Endothelial cell of umbilical vein (primary cell): Measurements from ENCODE around the gene PTPRF. TPM values are rescaled to one million over a fixed set of nuclear protein-coding genes. Genes with fewer than 3 reads are reported as not detected.

ENCODE experiments used
- BruUV-seq: library from RNA; stranded (reverse); fragments of 400-500 nt; replicated peaks from 2 replicates; lab custom pipeline; 2021; lab: Mats Ljungman, UMichigan
- CTCF ChIA-PET: fragments of 300-600, 350-600 bp; sonication (Branson Sonifier 250); formaldehyde crosslinking; loops from one replicate; lab custom pipeline; 2021; ENCODE audit warnings: antibody characterized with exemption, inconsistent platforms; lab: Charles Lee
- POLR2A ChIA-PET: fragments of 300-600, 350-600 bp; sonication (Branson Sonifier 250); formaldehyde crosslinking; loops from one replicate; lab custom pipeline; 2021; ENCODE audit warnings: antibody characterized with exemption, inconsistent platforms; lab: Charles Lee
- DNase-seq: peaks from one replicate; pipeline ENCODE4 v3.0.0-alpha.2; 2011; ENCODE audit warnings: low read depth, low spot score
- FAIRE-seq: peaks from 2 replicates; lab custom pipeline; 2011; peaks lifted over from hg19 to GRCh38; lab: Jason Lieb, UNC
- H2AFZ ChIP-seq: 2 replicates; pipeline ENCODE4 v1.6.0; 2012; ENCODE audit warnings: low read depth, low read length, control low read depth, inconsistent platforms
- H3K27ac ChIP-seq: 2 replicates; pipeline ENCODE4 v1.5.1; 2011; ENCODE audit warnings: low read depth, mild to moderate bottlenecking, control low read depth, low read length, moderate library complexity; ENCODE audit not compliant: insufficient read depth
- H3K27me3 ChIP-seq, 2 experiments: 2 replicates each; pipeline versions ENCODE4 v1.6.0 to v1.6.1; 2011; ENCODE audit warnings: low read length in 2 of 2, mixed read lengths in 1 of 2; ENCODE audit not compliant: control insufficient read depth in 2 of 2, insufficient read depth in 2 of 2
- H3K36me3 ChIP-seq, 2 experiments: 2 replicates in 1 of 2; 3 replicates in 1 of 2; pipeline ENCODE4 v1.5.1; 2011; ENCODE audit warnings: low read length in 2 of 2, mild to moderate bottlenecking in 1 of 2, moderate library complexity in 1 of 2; ENCODE audit not compliant: control insufficient read depth in 2 of 2, insufficient read depth in 2 of 2; ENCODE audit errors: extremely low read depth in 1 of 2
- H3K4me1 ChIP-seq: 3 replicates; pipeline ENCODE4 v1.5.1; 2011; ENCODE audit warnings: mild to moderate bottlenecking, low read length; ENCODE audit not compliant: control insufficient read depth, insufficient read depth; ENCODE audit errors: extremely low read depth
- H3K4me2 ChIP-seq: 2 replicates; pipeline ENCODE4 v1.6.1; 2011; ENCODE audit warnings: low read length, control low read depth, mixed read lengths; ENCODE audit not compliant: insufficient read depth
- H3K4me3 ChIP-seq, 3 experiments: fragments of 200-600 bp in 1 of 3; sonication (generic), shearing (Covaris generic) in 1 of 3; replicated peaks in 1 of 3; 2 replicates each; pipeline ENCODE4 v1.5.1; 2011 to 2016; ENCODE audit warnings: control low read depth in 3 of 3, low read length in 3 of 3, mild to moderate bottlenecking in 2 of 3, inconsistent platforms in 1 of 3, low read depth in 1 of 3, moderate library complexity in 1 of 3; ENCODE audit not compliant: insufficient read depth in 1 of 3
- H3K79me2 ChIP-seq: 2 replicates; pipeline ENCODE4 v1.6.0; 2012; ENCODE audit warnings: low read length, inconsistent platforms; ENCODE audit not compliant: control insufficient read depth, insufficient read depth
- H3K9ac ChIP-seq: replicated peaks from 2 replicates; pipeline ENCODE3; 2011; ENCODE audit warnings: low read length, control low read depth; ENCODE audit not compliant: insufficient read depth; ENCODE audit errors: extremely low read depth
- H3K9me1 ChIP-seq: replicated peaks from 3 replicates; pipeline ENCODE4 v1.6.0; 2011; ENCODE audit warnings: mild to moderate bottlenecking, low read length; ENCODE audit not compliant: control insufficient read depth, insufficient read depth; ENCODE audit errors: extremely low read depth
- H3K9me3 ChIP-seq: replicated peaks from 2 replicates; pipeline ENCODE4 v1.5.1; 2012; ENCODE audit warnings: low read length, inconsistent platforms; ENCODE audit not compliant: control insufficient read depth, insufficient read depth
- H4K20me1 ChIP-seq: replicated peaks from 2 replicates; pipeline ENCODE3; 2011; ENCODE audit warnings: mild to moderate bottlenecking, low read length; ENCODE audit not compliant: control insufficient read depth, insufficient read depth; ENCODE audit errors: extremely low read depth
- EZH2 ChIP-seq: IDR thresholded peaks from 2 replicates; pipeline ENCODE4 v1.6.1; 2012; ENCODE audit warnings: borderline replicate concordance, low read depth, mild to moderate bottlenecking, moderate library complexity, low read length, inconsistent platforms; ENCODE audit not compliant: severe bottlenecking
- FOS ChIP-seq: IDR thresholded peaks from 2 replicates; pipeline ENCODE4 v1.6.1; 2011; ENCODE audit warnings: mild to moderate bottlenecking, low read length, moderate library complexity, borderline replicate concordance; ENCODE audit not compliant: insufficient read depth
- GATA2 ChIP-seq: IDR thresholded peaks from 2 replicates; pipeline ENCODE4 v1.7.0; 2011; ENCODE audit warnings: low read depth, mild to moderate bottlenecking, moderate library complexity, mixed read lengths, low read length; ENCODE audit not compliant: insufficient read length, insufficient read depth
- JUN ChIP-seq: IDR thresholded peaks from 2 replicates; pipeline ENCODE4 v1.6.1; 2011; ENCODE audit warnings: borderline replicate concordance, low read depth; ENCODE audit not compliant: insufficient read length, insufficient read depth
- MYC ChIP-seq: IDR thresholded peaks from one replicate; pipeline ENCODE4 v1.6.1; 2011; ENCODE audit warnings: mild to moderate bottlenecking, low read depth, low read length
- POLR2A ChIP-seq: IDR thresholded peaks from 2 replicates; pipeline ENCODE4 v1.6.1; 2012; ENCODE audit warnings: low read depth, mild to moderate bottlenecking, control low read depth, low read length
- POLR2AphosphoS5 ChIP-seq: IDR thresholded peaks from 2 replicates; pipeline ENCODE4 v1.6.1; 2012; ENCODE audit warnings: low read depth, mild to moderate bottlenecking, control low read depth, low read length, moderate library complexity; ENCODE audit not compliant: insufficient read depth
- dilution Hi-C: fragments of 300-500 bp; cut with MboI; formaldehyde crosslinking; loops from one replicate; pipeline ENCODE4 v1.15.0; 2019; ENCODE audit warnings: low sequenced_read_pairs; ENCODE audit not compliant: extremely low pct_ligation_motif_present
- intact Hi-C: fragments of 100-400 bp; cut with micrococcal nuclease; formaldehyde crosslinking; loops from one replicate; pipeline ENCODE4 v1.10.0; 2022
- polyA plus RNA-seq, 4 experiments: library from polyadenylated mRNA; depleted of rRNA in 3 of 4; stranded (reverse) in 3 of 4; unstranded in 1 of 4; fragments of >200 nt; gene quantifications; 2 replicates each; pipeline versions ENCODE4 v1.2.1 to v1.2.3, GENCODE V29; 2011 to 2012; ENCODE audit warnings: missing spikeins in 1 of 4
- total RNA-seq: library from RNA; stranded (reverse); gene quantifications from 2 replicates; pipeline ENCODE4 v1.2.3, GENCODE V29; 2021
- TF ChIP-seq, protein P1 (sequence below), 2 donors: IDR thresholded peaks; 1 replicate in 1 of 2; 2 replicates in 1 of 2; pipeline ENCODE4 v1.5.1; 2011; ENCODE audit warnings: low read length in 2 of 2, mild to moderate bottlenecking in 2 of 2, moderate library complexity in 2 of 2, control low read depth in 1 of 2, inconsistent platforms in 1 of 2, low read depth in 1 of 2; ENCODE audit not compliant: insufficient read depth in 1 of 2; ENCODE audit errors: extremely low read depth in 1 of 2
- TF ChIP-seq, protein P2 (sequence below): IDR thresholded peaks from 2 replicates; pipeline ENCODE4 v1.6.1; 2011; ENCODE audit not compliant: insufficient read depth, insufficient read length

PTPRF gene
- total and polyA plus RNA-seq, 2 donors (not counting 3 experiments of a cell fraction or from before 2014, with no cell fraction given), result 217 to 338 TPM

DNA sequence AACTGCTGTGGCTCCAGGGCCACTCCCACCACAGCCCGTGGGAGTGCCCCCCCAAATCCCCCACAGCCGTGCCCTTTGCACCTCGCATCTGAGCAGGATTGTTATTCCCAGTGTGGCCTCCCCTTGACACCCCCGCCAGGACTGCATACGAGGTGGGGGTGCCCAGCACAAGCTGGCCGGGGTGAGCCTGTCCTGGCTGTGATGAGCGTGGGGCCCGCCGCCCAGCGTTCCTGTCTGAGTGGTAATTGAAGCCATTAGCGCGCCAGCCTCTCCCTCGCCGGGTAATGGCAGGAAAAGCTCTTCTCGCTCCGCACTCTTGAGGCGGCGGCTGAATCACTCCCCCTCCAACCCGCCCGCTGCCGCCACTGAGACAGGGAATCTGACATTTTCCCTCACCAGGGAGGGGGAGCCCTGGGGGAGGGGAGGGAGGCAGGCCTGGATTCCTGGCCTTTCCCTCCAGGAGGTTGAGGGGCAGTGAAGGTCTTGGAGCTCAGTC is 27.7 kb downstream of the PTPRF start:
- ChIA-PET POLR2A (no interaction called here), CTCF (interaction anchor here (1.3 kb wide), 1 partner anchor 25 kb away, joined by 6 read pairs; no protein-coding TSS in a partner anchor)
- Histone ChIP-seq H4K20me1 (no peaks in the 10 kb centered on the region), H3K9ac (no peak overlapping the region), H3K79me2 (peaks cover 19% of the 10 kb centered on the region), H2AFZ (no peak overlapping the region), H3K4me3 (no peak overlapping the region), H3K27ac (no peak overlapping the region), H3K27me3 (no peaks in the 10 kb centered on the region), H3K9me1 (no peaks in the 10 kb centered on the region), H3K4me1 (peaks cover 4% of the 10 kb centered on the region), H3K4me2 (no peak overlapping the region), H3K9me3 (no peaks in the 10 kb centered on the region), H3K36me3 (peaks cover 6 to 39% of the 10 kb centered on the region in 2 experiments)
- no peak for DNase-seq
- FAIRE-seq, result no peak
- intact Hi-C loops (no loop called here), dilution Hi-C loops (no loop called here)
- no TSS peak for BruUV-seq
- TF ChIP-seq POLR2A (no peak), GATA2 (no peak), EZH2 (no peak), POLR2AphosphoS5 (no peak), FOS (no peak), JUN (no peak), MYC (no peak)
- TF ChIP-seq, protein P1, sequence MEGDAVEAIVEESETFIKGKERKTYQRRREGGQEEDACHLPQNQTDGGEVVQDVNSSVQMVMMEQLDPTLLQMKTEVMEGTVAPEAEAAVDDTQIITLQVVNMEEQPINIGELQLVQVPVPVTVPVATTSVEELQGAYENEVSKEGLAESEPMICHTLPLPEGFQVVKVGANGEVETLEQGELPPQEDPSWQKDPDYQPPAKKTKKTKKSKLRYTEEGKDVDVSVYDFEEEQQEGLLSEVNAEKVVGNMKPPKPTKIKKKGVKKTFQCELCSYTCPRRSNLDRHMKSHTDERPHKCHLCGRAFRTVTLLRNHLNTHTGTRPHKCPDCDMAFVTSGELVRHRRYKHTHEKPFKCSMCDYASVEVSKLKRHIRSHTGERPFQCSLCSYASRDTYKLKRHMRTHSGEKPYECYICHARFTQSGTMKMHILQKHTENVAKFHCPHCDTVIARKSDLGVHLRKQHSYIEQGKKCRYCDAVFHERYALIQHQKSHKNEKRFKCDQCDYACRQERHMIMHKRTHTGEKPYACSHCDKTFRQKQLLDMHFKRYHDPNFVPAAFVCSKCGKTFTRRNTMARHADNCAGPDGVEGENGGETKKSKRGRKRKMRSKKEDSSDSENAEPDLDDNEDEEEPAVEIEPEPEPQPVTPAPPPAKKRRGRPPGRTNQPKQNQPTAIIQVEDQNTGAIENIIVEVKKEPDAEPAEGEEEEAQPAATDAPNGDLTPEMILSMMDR (IDR thresholded peaks at IDR 0.05; ENCODE audit: extremely low read depth in 1 of 2, insufficient read depth in 1 of 2, low read depth in 1 of 2, low read length in 2 of 2), result no peak
- TF ChIP-seq, protein P2, sequence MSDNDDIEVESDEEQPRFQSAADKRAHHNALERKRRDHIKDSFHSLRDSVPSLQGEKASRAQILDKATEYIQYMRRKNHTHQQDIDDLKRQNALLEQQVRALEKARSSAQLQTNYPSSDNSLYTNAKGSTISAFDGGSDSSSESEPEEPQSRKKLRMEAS, result no peak
